IPS-20b (cell line): Measurements from ENCODE around the gene TBC1D24.

Experiments
- H3K27ac ChIP-seq: one replicate; pipeline ENCODE4 v1.5.1; 2013; ENCODE audit warnings: low read length
- H3K27me3 ChIP-seq: 2 replicates; pipeline ENCODE4 v1.6.1; 2013; ENCODE audit warnings: mild to moderate bottlenecking, low read length, inconsistent platforms; ENCODE audit not compliant: insufficient read depth
- H3K36me3 ChIP-seq: 2 replicates; pipeline ENCODE4 v1.6.1; 2013; ENCODE audit warnings: low read depth, mild to moderate bottlenecking, inconsistent platforms, low read length, moderate library complexity; ENCODE audit not compliant: insufficient read depth
- H3K4me1 ChIP-seq: 2 replicates; pipeline ENCODE4 v1.6.1; 2013; ENCODE audit warnings: mild to moderate bottlenecking, control low read depth, inconsistent platforms, low read length, moderate library complexity; ENCODE audit not compliant: insufficient read depth
- H3K4me3 ChIP-seq: 2 replicates; pipeline ENCODE4 v1.5.1; 2013; ENCODE audit warnings: mild to moderate bottlenecking, low read length, inconsistent platforms
- H3K9ac ChIP-seq: 2 replicates; pipeline ENCODE4 v1.6.1; 2013; ENCODE audit warnings: low read depth, mild to moderate bottlenecking, inconsistent platforms, low read length, moderate library complexity
- H3K9me3 ChIP-seq: 2 replicates; pipeline ENCODE4 v1.6.1; 2013; ENCODE audit warnings: mild to moderate bottlenecking, low read depth, low read length, inconsistent platforms; ENCODE audit not compliant: insufficient read depth

The TBC1D24 gene

GRCh38 chr16:2452650-2453049 lies 22.3 kb upstream of the TBC1D24 start:
- Histone ChIP-seq H3K4me1 (no peaks in the 10 kb centered on the region), H3K9me3 (no peaks in the 10 kb centered on the region), H3K27ac (no peak overlapping the region), H3K4me3 (no peak overlapping the region), H3K36me3 (peaks cover 91% of the 10 kb centered on the region), H3K9ac (no peak overlapping the region), H3K27me3 (no peaks in the 10 kb centered on the region)

GRCh38 chr16:2455081-2455845 lies 19.7 kb upstream of the TBC1D24 start:
- Histone ChIP-seq H3K36me3 (peaks cover 70% of the 10 kb centered on the region), H3K27me3 (no peaks in the 10 kb centered on the region), H3K4me1 (no peaks in the 10 kb centered on the region), H3K27ac (no peak overlapping the region), H3K9me3 (no peaks in the 10 kb centered on the region), H3K9ac (no peak overlapping the region), H3K4me3 (no peak overlapping the region)

GRCh38 chr16:2456551-2457153 lies 18.3 kb upstream of the TBC1D24 start:
- Histone ChIP-seq H3K27me3 (no peaks in the 10 kb centered on the region), H3K36me3 (peaks cover 69% of the 10 kb centered on the region), H3K4me3 (no peak overlapping the region), H3K27ac (no peak overlapping the region), H3K9ac (no peak overlapping the region), H3K9me3 (no peaks in the 10 kb centered on the region), H3K4me1 (no peaks in the 10 kb centered on the region; the same call in 1 of the 2 replicates)

- no peaks in the 10 kb centered on the region; the same call in 1 of the 2 replicates for H3K4me1 ChIP-seq
- H3K9ac ChIP-seq: no peak overlapping the region
- no peak overlapping the region for H3K4me3 ChIP-seq
- peaks cover 68% of the 10 kb centered on the region for H3K36me3 ChIP-seq
- no peaks in the 10 kb centered on the region for H3K9me3 ChIP-seq
- H3K27ac ChIP-seq: no peak overlapping the region
- no peaks in the 10 kb centered on the region for H3K27me3 ChIP-seq
Measured at GRCh38 chr16:2457267-2457666, 17.7 kb upstream of the TBC1D24 start.

- Histone ChIP-seq H3K27ac (no peak overlapping the region), H3K36me3 (peaks cover 67% of the 10 kb centered on the region), H3K4me3 (no peak overlapping the region), H3K9me3 (no peaks in the 10 kb centered on the region), H3K4me1 (no peaks in the 10 kb centered on the region; the same call in 1 of the 2 replicates), H3K27me3 (no peaks in the 10 kb centered on the region), H3K9ac (no peak overlapping the region)
Measured at GRCh38 chr16:2457946-2458345, 17.0 kb upstream of the TBC1D24 start.

- Histone ChIP-seq H3K9ac (peak overlapping the region; percentile 81), H3K4me3 (peak overlapping the region; percentile 85), H3K27me3 (no peaks in the 10 kb centered on the region), H3K36me3 (peaks cover 60% of the 10 kb centered on the region), H3K27ac (no peak overlapping the region), H3K9me3 (no peaks in the 10 kb centered on the region), H3K4me1 (no peaks in the 10 kb centered on the region; the same call in 1 of the 2 replicates)
Measured at GRCh38 chr16:2458887-2459646, 15.9 kb upstream of the TBC1D24 start.

GRCh38 chr16:2459647-2460390 lies 15.1 kb upstream of the TBC1D24 start, which contains the start of gene TEDC2:
TSS of gene TEDC2 (plus strand) at chr16:2460109. CDS start at chr16:2460145, 36 bp downstream.
- Histone ChIP-seq H3K9me3 (no peaks in the 10 kb centered on the region), H3K27ac (no peak within 1 kb of the TSS), H3K36me3 (peaks cover 54% of the 10 kb centered on the region), H3K4me3 (peak within 1 kb of the TSS; percentile 85), H3K4me1 (no peaks in the 10 kb centered on the region; the same call in 1 of the 2 replicates), H3K27me3 (no peaks in the 10 kb centered on the region), H3K9ac (peak within 1 kb of the TSS; percentile 81)

GRCh38 chr16:2460391-2460713 lies 14.6 kb upstream of the TBC1D24 start:
- Histone ChIP-seq H3K9ac (peak overlapping the region; percentile 80; the same call in 1 of the 2 replicates), H3K27ac (no peak overlapping the region), H3K36me3 (peaks cover 51% of the 10 kb centered on the region), H3K4me1 (no peaks in the 10 kb centered on the region; the same call in 1 of the 2 replicates), H3K4me3 (peak overlapping the region; percentile 85), H3K27me3 (no peaks in the 10 kb centered on the region), H3K9me3 (no peaks in the 10 kb centered on the region)

- Histone ChIP-seq H3K9me3 (no peaks in the 10 kb centered on the region), H3K4me1 (no peaks in the 10 kb centered on the region; the same call in 1 of the 2 replicates), H3K36me3 (peaks cover 45% of the 10 kb centered on the region), H3K4me3 (peak overlapping the region; percentile 85), H3K27me3 (no peaks in the 10 kb centered on the region), H3K9ac (peak overlapping the region; percentile 80; the same call in 1 of the 2 replicates), H3K27ac (no peak overlapping the region)
Measured at GRCh38 chr16:2460916-2461315, 14.0 kb upstream of the TBC1D24 start.

GRCh38 chr16:2462031-2462866 lies 12.7 kb upstream of the TBC1D24 start:
- Histone ChIP-seq H3K4me1 (no peaks in the 10 kb centered on the region; the same call in 1 of the 2 replicates), H3K27ac (no peak overlapping the region), H3K9ac (no peak overlapping the region), H3K27me3 (peaks cover 2% of the 10 kb centered on the region; the same call in 1 of the 2 replicates), H3K9me3 (no peaks in the 10 kb centered on the region), H3K4me3 (no peak overlapping the region), H3K36me3 (peaks cover 32% of the 10 kb centered on the region)
